GM12892 (cell line): ENCODE measurements around the gene GABPB1.

Experiments
- POLR2A ChIP-seq: IDR thresholded peaks from 2 replicates; pipeline ENCODE4 v1.6.1; 2011; ENCODE audit warnings: low read depth, low read length, control low read depth
- TAF1 ChIP-seq: IDR thresholded peaks from 2 replicates; pipeline ENCODE4 v1.6.1; 2011; ENCODE audit warnings: low read depth, mild to moderate bottlenecking, control low read depth, low read length, borderline replicate concordance

GRCh38 chr15:50335251-50335650 lies 19.7 kb downstream of the GABPB1 start:
- no peak for TF ChIP-seq TAF1
- no peak for TF ChIP-seq POLR2A
